Measurements from ENCODE around the gene PRDM5.

- TF ChIP-seq CTCF (IDR thresholded peaks at IDR 0.05), result no peak
- TF ChIP-seq POLR2A (IDR thresholded peaks at IDR 0.05), result no peak
These were observed 83.7 kb downstream of the PRDM5 start for GRCh38 chr4:120838784-120839183.

All from body of pancreas (tissue), 4 donors.